ENCODE data around the gene RANBP17. TPM values are rescaled to one million over a fixed set of nuclear protein-coding genes. Genes with fewer than 3 reads are reported as not detected.

RANBP17 gene
- total and polyA plus RNA-seq, 2 experiments from 2014 or later: 43.8 to 53.1 TPM

GRCh38 chr5:171252674-171253073 is 390.9 kb downstream of the RANBP17 start (continued):
- TF ChIP-seq JUNB (IDR thresholded peaks at IDR 0.05; ENCODE audit: unreplicated experiment): no peak

- no peaks in the 10 kb centered on the region for H3K9me2 ChIP-seq (ENCODE audit: insufficient read depth)
- H3K27me3 ChIP-seq (ENCODE audit: insufficient read depth): no peaks in the 10 kb centered on the region
- H4K20me1 ChIP-seq (replicated peaks; ENCODE audit: insufficient read depth): no peaks in the 10 kb centered on the region; the same call in 1 of the 2 replicates
- no peaks in the 10 kb centered on the region for H3K79me2 ChIP-seq (replicated peaks; ENCODE audit: insufficient read depth)
- no peak for DNase-seq (ENCODE audit: low spot score)
- TF ChIP-seq STAT1 (IDR thresholded peaks at IDR 0.05; ENCODE audit: unreplicated experiment) (no peak), ZNF331 (CRISPR knock-in tag; IDR thresholded peaks at IDR 0.05; ENCODE audit: low read depth) (no peak), EZH2phosphoT487 (IDR thresholded peaks at IDR 0.05; ENCODE audit: unreplicated experiment) (no peak), EZH2 (IDR thresholded peaks at IDR 0.05; ENCODE audit: low read depth, unreplicated experiment) (no peak)
- no peak overlapping the region for H3K27ac ChIP-seq (ENCODE audit: low read depth)
- Mint-ChIP-seq H3K27ac (no peak overlapping the region), H3K4me3 (no peak overlapping the region), H3K36me3 (ENCODE audit: low read depth) (no peaks in the 10 kb centered on the region), H3K27me3 (ENCODE audit: insufficient read depth, low read depth, poor library complexity) (no peaks in the 10 kb centered on the region), H3K4me1 (no peaks in the 10 kb centered on the region; the same call in 2 of the 3 replicates), H3K9me3 (no peaks in the 10 kb centered on the region)
- H3F3A ChIP-seq (replicated peaks; ENCODE audit: low read depth): no peaks in the 10 kb centered on the region
- no peaks in the 10 kb centered on the region for H3K4me1 ChIP-seq (ENCODE audit: insufficient read depth)
- H3K4me2 ChIP-seq: no peak overlapping the region
- H3K4me3 ChIP-seq: no peak overlapping the region
- no peaks in the 10 kb centered on the region for H3K36me3 ChIP-seq (ENCODE audit: insufficient read depth)
- H2AFZ ChIP-seq: no peak overlapping the region
- no peak for ATAC-seq
These were observed 397.1 kb downstream of the RANBP17 start for GRCh38 chr5:171258737-171259415.

DNA sequence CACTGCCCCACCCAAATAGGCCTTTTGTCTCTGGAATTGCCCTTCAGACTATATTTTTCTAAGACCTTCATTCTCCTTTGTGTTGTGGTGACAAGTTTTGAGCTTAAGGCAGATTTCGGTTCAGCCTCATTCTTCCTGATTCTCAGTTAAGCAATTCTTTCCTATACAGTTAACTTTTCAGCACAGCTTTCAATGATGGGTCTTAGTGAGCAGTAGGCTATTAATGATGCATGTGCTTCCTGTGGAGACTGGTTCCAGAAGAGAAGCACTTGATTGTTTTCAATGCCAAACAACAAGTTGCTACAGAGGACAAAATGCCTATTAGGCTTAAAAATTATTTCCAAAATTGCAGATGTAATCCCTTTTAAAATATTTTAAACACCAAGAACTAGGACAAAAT is 399.5 kb downstream of the RANBP17 start:
- no peak overlapping the region for H3K27ac ChIP-seq (ENCODE audit: low read depth)
- H4K20me1 ChIP-seq (replicated peaks; ENCODE audit: insufficient read depth): peaks cover 3% of the 10 kb centered on the region; the same call in 1 of the 2 replicates
- H3K27me3 ChIP-seq (ENCODE audit: insufficient read depth): no peaks in the 10 kb centered on the region
- no peak overlapping the region for H3K4me3 ChIP-seq
- H2AFZ ChIP-seq: no peak overlapping the region
- H3K4me1 ChIP-seq (ENCODE audit: insufficient read depth): no peaks in the 10 kb centered on the region
- no peaks in the 10 kb centered on the region for H3K36me3 ChIP-seq (ENCODE audit: insufficient read depth)
- Mint-ChIP-seq H3K36me3 (ENCODE audit: low read depth) (no peaks in the 10 kb centered on the region), H3K9me3 (no peaks in the 10 kb centered on the region), H3K27me3 (ENCODE audit: insufficient read depth, low read depth, poor library complexity) (no peaks in the 10 kb centered on the region), H3K4me3 (no peak overlapping the region), H3K27ac (no peak overlapping the region), H3K4me1 (no peaks in the 10 kb centered on the region; the same call in 2 of the 3 replicates)
- H3K9me2 ChIP-seq (ENCODE audit: insufficient read depth): no peaks in the 10 kb centered on the region
- no peak for DNase-seq (ENCODE audit: low spot score)
- ATAC-seq: no peak
- H3F3A ChIP-seq (replicated peaks; ENCODE audit: low read depth): no peaks in the 10 kb centered on the region
- H3K79me2 ChIP-seq (replicated peaks; ENCODE audit: insufficient read depth): no peaks in the 10 kb centered on the region
- no peak overlapping the region for H3K4me2 ChIP-seq
- TF ChIP-seq REST (IDR thresholded peaks at IDR 0.05; ENCODE audit: unreplicated experiment) (no peak), EZH2 (IDR thresholded peaks at IDR 0.05; ENCODE audit: low read depth, unreplicated experiment) (no peak), CREB1 (CRISPR knock-in tag; IDR thresholded peaks at IDR 0.05; ENCODE audit: low read depth) (no peak)
- TF ChIP-seq, protein P1, sequence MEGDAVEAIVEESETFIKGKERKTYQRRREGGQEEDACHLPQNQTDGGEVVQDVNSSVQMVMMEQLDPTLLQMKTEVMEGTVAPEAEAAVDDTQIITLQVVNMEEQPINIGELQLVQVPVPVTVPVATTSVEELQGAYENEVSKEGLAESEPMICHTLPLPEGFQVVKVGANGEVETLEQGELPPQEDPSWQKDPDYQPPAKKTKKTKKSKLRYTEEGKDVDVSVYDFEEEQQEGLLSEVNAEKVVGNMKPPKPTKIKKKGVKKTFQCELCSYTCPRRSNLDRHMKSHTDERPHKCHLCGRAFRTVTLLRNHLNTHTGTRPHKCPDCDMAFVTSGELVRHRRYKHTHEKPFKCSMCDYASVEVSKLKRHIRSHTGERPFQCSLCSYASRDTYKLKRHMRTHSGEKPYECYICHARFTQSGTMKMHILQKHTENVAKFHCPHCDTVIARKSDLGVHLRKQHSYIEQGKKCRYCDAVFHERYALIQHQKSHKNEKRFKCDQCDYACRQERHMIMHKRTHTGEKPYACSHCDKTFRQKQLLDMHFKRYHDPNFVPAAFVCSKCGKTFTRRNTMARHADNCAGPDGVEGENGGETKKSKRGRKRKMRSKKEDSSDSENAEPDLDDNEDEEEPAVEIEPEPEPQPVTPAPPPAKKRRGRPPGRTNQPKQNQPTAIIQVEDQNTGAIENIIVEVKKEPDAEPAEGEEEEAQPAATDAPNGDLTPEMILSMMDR (conservative IDR thresholded peaks at IDR 0.05; ENCODE audit: low read depth in 2 of 2): no peak

Measured in GM23338 (cell line).